Measurements from ENCODE around the gene PBX3. TPM values are rescaled to one million over a fixed set of nuclear protein-coding genes. Genes with fewer than 3 reads are reported as not detected.

The PBX3 gene
- total and polyA plus RNA-seq, 8 donors = 36.3 to 53.6 (median 42.8) TPM

- no peak for ATAC-seq
- intact Hi-C loops (cut with DNase I) = no loop called here
- no peak for DNase-seq
- Histone ChIP-seq H3K36me3 (peaks cover 0 to 37% of the 10 kb centered on the region in 2 donors), H3K27ac (no peak overlapping the region), H3K9me3 (no peaks in the 10 kb centered on the region), H3K27me3 (no peaks in the 10 kb centered on the region), H3K4me1 (no peaks in the 10 kb centered on the region), H3K4me3 (no peak overlapping the region)
- no peak for TF ChIP-seq CTCF (IDR thresholded peaks at IDR 0.05)
Observed at GRCh38 chr9:125966959-125967711, 220.0 kb downstream of the PBX3 start.

GRCh38 chr9:125968714-125969374 is 221.7 kb downstream of the PBX3 start:
- no peak overlapping the region for H3K4me3 ChIP-seq
- ATAC-seq (no peak), DNase-seq (no peak)
- H3K27ac ChIP-seq = no peak overlapping the region
- intact Hi-C loops (cut with DNase I) = no loop called here
- H3K4me1 ChIP-seq = no peaks in the 10 kb centered on the region
- H3K36me3 ChIP-seq = peaks cover 0 to 26% of the 10 kb centered on the region in 2 donors
- no peaks in the 10 kb centered on the region for H3K27me3 ChIP-seq
- no peaks in the 10 kb centered on the region for H3K9me3 ChIP-seq
- no peak for TF ChIP-seq CTCF (IDR thresholded peaks at IDR 0.05)

GRCh38 chr9:125969462-125969861 is 222.3 kb downstream of the PBX3 start:
- H3K4me1 ChIP-seq = no peaks in the 10 kb centered on the region
- H3K27ac ChIP-seq = no peak overlapping the region
- H3K27me3 ChIP-seq = no peaks in the 10 kb centered on the region
- H3K4me3 ChIP-seq = no peak overlapping the region
- H3K36me3 ChIP-seq = peaks cover 0 to 23% of the 10 kb centered on the region in 2 donors
- no peak for TF ChIP-seq CTCF (IDR thresholded peaks at IDR 0.05)
- no peak for ATAC-seq
- no peak for DNase-seq
- intact Hi-C loops (cut with DNase I) = no loop called here
- H3K9me3 ChIP-seq = no peaks in the 10 kb centered on the region

GRCh38 chr9:125969868-125970267 is 222.7 kb downstream of the PBX3 start:
- no peak overlapping the region for H3K27ac ChIP-seq
- DNase-seq (no peak), ATAC-seq (no peak)
- no peaks in the 10 kb centered on the region for H3K4me1 ChIP-seq
- no peak overlapping the region for H3K4me3 ChIP-seq
- H3K36me3 ChIP-seq = peaks cover 0 to 19% of the 10 kb centered on the region in 2 donors
- TF ChIP-seq CTCF (IDR thresholded peaks at IDR 0.05) = no peak
- H3K27me3 ChIP-seq = no peaks in the 10 kb centered on the region
- H3K9me3 ChIP-seq = no peaks in the 10 kb centered on the region
- intact Hi-C loops (cut with DNase I) = no loop called here

- no peak for TF ChIP-seq CTCF (IDR thresholded peaks at IDR 0.05)
- Histone ChIP-seq H3K4me1 (no peaks in the 10 kb centered on the region), H3K27ac (no peak overlapping the region), H3K27me3 (no peaks in the 10 kb centered on the region), H3K9me3 (no peaks in the 10 kb centered on the region), H3K4me3 (no peak overlapping the region), H3K36me3 (peaks cover 0 to 14% of the 10 kb centered on the region in 2 donors)
- DNase-seq = no peak
- intact Hi-C loops (cut with DNase I) = no loop called here
- ATAC-seq = no peak
Observed at GRCh38 chr9:125970340-125970739, 223.2 kb downstream of the PBX3 start.

All from left lung (tissue), 10 donors.